ENCODE results near the gene MARCHF3.

GRCh38 chr5:126981222-126981621 is 49.1 kb downstream of the MARCHF3 start:
- TF ChIP-seq MYC (IDR thresholded peaks at IDR 0.05; ENCODE audit: low read depth, low read length) = no peak
- no peak for TF ChIP-seq CTCF (IDR thresholded peaks at IDR 0.05; ENCODE audit: extremely low read depth in 1 of 2, insufficient read depth in 1 of 2, low read depth in 1 of 2, low read length in 2 of 2)
- TF ChIP-seq POLR2A (IDR thresholded peaks at IDR 0.05; ENCODE audit: low read depth, low read length) = no peak
- TF ChIP-seq EZH2 (IDR thresholded peaks at IDR 0.05; ENCODE audit: borderline replicate concordance, low read depth, low read length, severe bottlenecking) = no peak
- TF ChIP-seq POLR2AphosphoS5 (IDR thresholded peaks at IDR 0.05; ENCODE audit: insufficient read depth, low read depth, low read length) = no peak
- no peak for TF ChIP-seq GATA2 (IDR thresholded peaks at IDR 0.05; ENCODE audit: insufficient read depth, insufficient read length, low read depth, low read length)
- no peak for TF ChIP-seq MAX (IDR thresholded peaks at IDR 0.05; ENCODE audit: insufficient read depth, insufficient read length)
- TF ChIP-seq FOS (IDR thresholded peaks at IDR 0.05; ENCODE audit: borderline replicate concordance, insufficient read depth, low read length) = no peak
- TF ChIP-seq JUN (IDR thresholded peaks at IDR 0.05; ENCODE audit: borderline replicate concordance, insufficient read depth, insufficient read length, low read depth) = no peak

Data from endothelial cell of umbilical vein (primary cell).